Mucosa of stomach (tissue), 1 donor: Measurements from ENCODE around the gene TEX101.
"Not testable (repeated sequence)": the region's sequence is repeated elsewhere in the genome, so short reads cannot be mapped to it uniquely, and the experiment has no call there.

Source experiments
- H3K27me3 ChIP-seq: one replicate; pipeline ENCODE4 v1.7.0; 2013; ENCODE audit warnings: mild to moderate bottlenecking, low read length; ENCODE audit not compliant: control insufficient read depth, insufficient read depth
- H3K36me3 ChIP-seq: one replicate; pipeline ENCODE4 v1.7.0; 2013; ENCODE audit warnings: low read length; ENCODE audit not compliant: control insufficient read depth, insufficient read depth
- H3K4me1 ChIP-seq: one replicate; pipeline ENCODE4 v1.7.0; 2013; ENCODE audit warnings: mild to moderate bottlenecking, low read length; ENCODE audit not compliant: control insufficient read depth, insufficient read depth
- H3K4me3 ChIP-seq: one replicate; pipeline ENCODE4 v1.7.0; 2013; ENCODE audit warnings: low read length
- H3K9ac ChIP-seq: one replicate; pipeline ENCODE4 v1.7.0; 2013; ENCODE audit warnings: mild to moderate bottlenecking, low read length, moderate library complexity
- H3K9me3 ChIP-seq: one replicate; pipeline ENCODE4 v1.7.0; 2013; ENCODE audit warnings: mild to moderate bottlenecking, low read length, moderate library complexity; ENCODE audit not compliant: control insufficient read depth
- donor health status: Pancreatic carcinoma.

Gene TEX101

GRCh38 chr19:43439032-43439708, 24.5 kb downstream of the TEX101 start:
- no peak overlapping the region for H3K9ac ChIP-seq
- H3K36me3 ChIP-seq, result no peaks in the 10 kb centered on the region
- peaks cover 4% of the 10 kb centered on the region for H3K27me3 ChIP-seq
- peaks cover 12% of the 10 kb centered on the region for H3K4me1 ChIP-seq
- H3K9me3 ChIP-seq, result no peaks in the 10 kb centered on the region
- H3K4me3 ChIP-seq, result no peak overlapping the region

DNA sequence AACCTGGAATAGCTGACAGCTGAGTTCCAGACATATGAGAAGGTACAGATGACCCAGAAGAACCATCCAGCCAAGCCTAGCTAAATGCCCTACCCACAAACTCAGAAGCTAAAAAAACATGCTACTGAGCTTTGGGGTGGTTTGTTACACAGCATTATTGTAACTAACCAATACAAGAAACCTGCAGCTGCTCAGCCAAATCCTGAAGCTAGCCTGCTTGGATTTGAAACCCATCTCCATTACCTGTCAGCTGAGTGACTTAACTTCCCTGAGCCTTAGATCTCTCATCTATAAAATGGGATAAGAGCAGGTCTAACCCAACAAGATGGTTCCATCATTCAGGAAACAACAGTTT, 25.0 kb downstream of the TEX101 start:
- Histone ChIP-seq H3K9me3 (no peaks in the 10 kb centered on the region), H3K4me3 (no peak overlapping the region), H3K4me1 (peaks cover 12% of the 10 kb centered on the region), H3K36me3 (no peaks in the 10 kb centered on the region), H3K27me3 (peaks cover 4% of the 10 kb centered on the region), H3K9ac (no peak overlapping the region)

DNA sequence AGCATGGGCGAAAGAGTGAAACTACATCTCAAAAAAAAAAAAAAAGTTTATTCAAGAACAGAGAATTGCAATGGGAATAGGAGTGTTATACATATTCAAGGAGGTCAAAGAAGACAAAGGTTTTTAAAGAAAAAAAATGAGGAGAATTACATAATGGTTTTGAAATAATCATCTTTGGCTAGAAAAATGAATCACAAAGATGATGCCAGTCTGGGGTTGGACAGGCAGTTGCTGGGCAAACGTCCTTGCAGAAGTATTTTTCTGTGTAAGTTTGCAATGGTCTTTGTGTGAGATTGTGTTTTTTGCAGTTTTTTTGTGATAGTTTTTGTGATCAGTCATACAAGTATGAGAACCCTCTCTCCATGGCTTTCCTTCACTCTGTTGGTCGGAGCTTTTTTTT, 27.0 kb downstream of the TEX101 start:
- Histone ChIP-seq H3K9me3 (no peaks in the 10 kb centered on the region), H3K27me3 (peaks cover 4% of the 10 kb centered on the region), H3K4me1 (peaks cover 12% of the 10 kb centered on the region), H3K9ac (no peak overlapping the region), H3K36me3 (no peaks in the 10 kb centered on the region), H3K4me3 (no peak overlapping the region)

DNA sequence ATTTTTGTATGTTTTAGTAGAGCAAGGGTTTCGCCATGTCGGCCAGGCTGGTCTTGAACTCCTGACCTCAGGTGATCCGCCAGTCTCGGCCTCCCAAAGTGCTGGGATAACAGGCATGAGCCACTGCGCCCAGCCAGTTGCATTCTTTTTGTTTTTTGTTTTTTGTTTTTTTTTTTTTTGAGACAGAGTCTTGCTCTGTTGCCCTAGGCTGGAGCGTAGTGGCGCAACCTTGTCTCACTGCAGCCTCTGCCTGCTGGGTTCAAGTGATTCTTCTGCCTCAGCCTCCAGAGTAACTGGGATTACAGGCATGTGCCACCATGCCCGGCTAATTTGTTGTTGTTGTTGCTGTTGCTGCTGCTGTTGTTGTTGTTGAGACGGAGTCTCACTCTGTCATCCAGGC, 29.4 kb downstream of the TEX101 start:
- not testable (repeated sequence) for H3K4me1 ChIP-seq, H3K27me3 ChIP-seq, H3K36me3 ChIP-seq, H3K9ac ChIP-seq, H3K4me3 ChIP-seq, H3K9me3 ChIP-seq

DNA sequence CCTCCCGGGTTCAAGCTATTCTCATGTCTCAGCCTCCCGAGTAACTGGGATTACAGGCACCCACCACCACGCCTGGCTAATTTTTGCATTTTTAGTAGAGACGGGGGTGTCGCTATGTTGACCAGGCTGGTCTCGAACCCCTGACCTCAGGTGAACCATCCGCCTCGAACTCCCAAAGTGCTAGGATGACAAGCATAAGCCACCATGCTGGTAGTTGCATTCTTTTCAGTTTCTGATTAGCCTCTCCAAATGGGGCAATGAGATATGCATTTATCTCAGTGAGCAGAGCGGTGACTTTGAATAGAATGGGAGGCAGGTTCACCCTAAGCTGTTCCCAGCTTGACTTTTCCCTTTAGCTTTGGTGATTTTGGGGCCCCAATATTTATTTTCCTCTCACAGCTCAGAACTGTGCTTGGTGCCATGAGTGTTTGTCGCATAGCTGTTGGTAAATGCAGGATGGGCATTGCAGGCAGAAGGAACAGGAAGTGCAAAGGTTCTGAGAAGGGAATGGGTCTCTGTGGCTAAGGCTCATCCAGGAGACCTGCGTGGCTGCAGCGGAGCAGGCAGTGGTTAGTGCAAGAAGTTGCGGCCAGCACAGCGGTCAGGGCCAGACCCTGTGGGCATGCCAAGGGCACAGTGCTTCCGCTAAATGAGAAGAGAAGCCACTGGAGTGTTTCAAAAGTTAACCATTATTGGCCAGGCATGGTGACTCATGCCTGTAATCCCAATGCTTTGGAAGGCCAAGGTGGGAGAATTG, 30.0 kb downstream of the TEX101 start:
- no peaks in the 10 kb centered on the region for H3K36me3 ChIP-seq
- H3K27me3 ChIP-seq, result peaks cover 4% of the 10 kb centered on the region
- no peak overlapping the region for H3K4me3 ChIP-seq
- H3K4me1 ChIP-seq, result peaks cover under 1% of the 10 kb centered on the region
- no peak overlapping the region for H3K9ac ChIP-seq
- no peaks in the 10 kb centered on the region for H3K9me3 ChIP-seq

- H3K9me3 ChIP-seq, result no peaks in the 10 kb centered on the region
- no peak overlapping the region for H3K9ac ChIP-seq
- no peaks in the 10 kb centered on the region for H3K4me1 ChIP-seq
- peaks cover 3% of the 10 kb centered on the region for H3K27me3 ChIP-seq
- no peaks in the 10 kb centered on the region for H3K36me3 ChIP-seq
- no peak overlapping the region for H3K4me3 ChIP-seq
Measured at GRCh38 chr19:43445426-43445825, 30.7 kb downstream of the TEX101 start.

DNA sequence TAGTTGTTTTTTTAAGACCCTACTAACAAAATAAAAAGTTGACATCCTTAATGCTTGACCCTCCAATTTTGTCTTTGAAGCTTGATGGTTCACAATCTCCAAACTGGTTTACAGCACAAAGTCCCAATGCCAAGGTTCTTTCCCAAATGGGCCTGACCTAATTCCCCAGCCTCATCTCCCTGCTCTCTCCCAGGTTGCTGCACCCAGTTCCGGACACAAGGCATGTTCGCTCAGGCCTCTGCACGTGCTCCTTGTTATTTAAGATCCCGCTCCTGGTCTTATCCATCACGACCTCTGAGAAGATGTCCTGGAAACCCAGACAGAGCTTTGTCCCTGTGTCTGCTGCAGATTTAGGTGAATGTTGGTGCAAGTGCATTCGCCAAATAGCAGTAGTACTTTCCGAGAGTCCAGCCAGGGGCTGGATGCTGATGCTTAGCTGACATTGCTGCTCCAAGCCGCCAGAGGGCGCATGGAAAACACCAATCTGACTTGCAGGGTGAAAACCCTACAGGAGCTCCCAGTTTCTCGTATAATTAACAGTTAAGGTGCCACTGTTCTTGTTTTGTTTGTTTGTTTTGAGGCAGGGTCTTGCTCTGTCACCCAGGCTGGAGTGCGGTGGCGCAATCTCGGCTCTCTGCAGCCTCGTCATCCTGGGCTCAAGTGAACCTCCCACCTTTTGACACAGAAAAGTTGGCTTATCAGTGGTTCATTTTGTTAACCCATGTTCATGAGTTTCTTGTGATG, 32.2 kb downstream of the TEX101 start:
- H3K9me3 ChIP-seq, result no peaks in the 10 kb centered on the region
- no peaks in the 10 kb centered on the region for H3K4me1 ChIP-seq
- no peak overlapping the region for H3K9ac ChIP-seq
- H3K36me3 ChIP-seq, result no peaks in the 10 kb centered on the region
- H3K4me3 ChIP-seq, result no peak overlapping the region
- no peaks in the 10 kb centered on the region for H3K27me3 ChIP-seq

GRCh38 chr19:43447655-43448054, 33.0 kb downstream of the TEX101 start:
- H3K4me3 ChIP-seq, result no peak overlapping the region
- no peak overlapping the region for H3K9ac ChIP-seq
- H3K36me3 ChIP-seq, result no peaks in the 10 kb centered on the region
- H3K9me3 ChIP-seq, result no peaks in the 10 kb centered on the region
- H3K4me1 ChIP-seq, result no peaks in the 10 kb centered on the region
- no peaks in the 10 kb centered on the region for H3K27me3 ChIP-seq

GRCh38 chr19:43450545-43450997, 35.9 kb downstream of the TEX101 start:
- Histone ChIP-seq H3K9ac (no peak overlapping the region), H3K36me3 (no peaks in the 10 kb centered on the region)

DNA sequence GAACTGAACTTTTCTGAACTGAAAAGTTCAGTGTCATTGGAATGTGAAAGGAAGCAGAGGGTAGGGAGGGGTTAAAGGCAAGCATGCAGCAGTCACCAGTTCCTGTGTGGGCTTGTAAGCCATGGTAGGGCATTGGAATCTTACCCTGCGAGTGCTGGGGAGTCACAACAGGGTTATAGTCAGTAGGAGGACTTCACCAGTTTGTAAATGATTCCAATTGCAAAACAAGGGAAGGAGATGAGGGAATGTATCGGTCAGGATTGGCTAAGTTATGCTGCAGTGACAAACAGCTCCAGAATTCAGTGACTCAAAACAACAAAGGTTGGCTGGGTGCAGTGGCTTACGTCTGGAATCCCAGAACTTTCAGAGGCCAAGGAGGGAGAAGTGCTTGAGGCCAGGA, 37.9 kb downstream of the TEX101 start:
- Histone ChIP-seq H3K9ac (no peak overlapping the region), H3K27me3 (no peaks in the 10 kb centered on the region), H3K9me3 (no peaks in the 10 kb centered on the region), H3K36me3 (no peaks in the 10 kb centered on the region), H3K4me1 (no peaks in the 10 kb centered on the region), H3K4me3 (no peak overlapping the region)

More at GRCh38 chr19:43450545-43450997, 35.9 kb downstream of the TEX101 start:
- no peaks in the 10 kb centered on the region for H3K9me3 ChIP-seq
- H3K4me1 ChIP-seq, result no peaks in the 10 kb centered on the region
- no peaks in the 10 kb centered on the region for H3K27me3 ChIP-seq
- H3K4me3 ChIP-seq, result no peak overlapping the region

GRCh38 chr19:43454031-43454430, 39.3 kb downstream of the TEX101 start:
- Histone ChIP-seq H3K4me1 (no peaks in the 10 kb centered on the region), H3K36me3 (no peaks in the 10 kb centered on the region), H3K9me3 (no peaks in the 10 kb centered on the region), H3K9ac (no peak overlapping the region), H3K4me3 (no peak overlapping the region), H3K27me3 (no peaks in the 10 kb centered on the region)
